ENCODE measurements around the gene TLE1. TPM values are rescaled to one million over a fixed set of nuclear protein-coding genes. Genes with fewer than 3 reads are reported as not detected.

TLE1 gene
- total and polyA plus RNA-seq, 2 donors (not counting 1 experiment from before 2014, with no cell fraction given) = 33.5 to 80.3 TPM

DNA sequence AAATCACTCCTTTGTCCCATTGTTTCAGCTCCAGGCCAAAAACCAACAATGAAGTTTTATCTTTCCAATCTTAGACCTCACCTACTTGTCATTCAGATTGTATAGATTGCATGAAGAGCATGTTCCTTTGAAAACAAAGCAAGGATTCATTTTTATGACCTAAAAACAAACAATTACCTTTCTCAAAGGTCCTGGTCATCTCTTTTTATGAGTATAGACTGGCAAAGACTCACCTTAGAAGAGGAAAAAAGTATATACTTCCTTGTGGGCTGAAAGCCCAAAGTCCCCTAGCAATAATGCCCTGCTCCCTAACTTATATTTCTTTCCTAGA lies 28.4 kb upstream of the TLE1 start:
- intact Hi-C loops (cut with micrococcal nuclease) = no loop called here
- Histone ChIP-seq H3K4me3 (ENCODE audit: control extremely low read depth in 1 of 5, extremely low read depth in 1 of 5, insufficient read depth in 1 of 5, low read depth in 2 of 5, low read length in 4 of 5) (no peak overlapping the region), H3K79me2 (ENCODE audit: control insufficient read depth, insufficient read depth, low read length) (no peaks in the 10 kb centered on the region), H3K9ac (ENCODE audit: low read length) (no peak overlapping the region), H3K27ac (ENCODE audit: low read length in 2 of 2) (no peak overlapping the region), H2AFZ (ENCODE audit: insufficient read depth, low read depth, low read length, poor library complexity, severe bottlenecking) (no peak overlapping the region), H3K36me3 (replicated peaks in 1 of 2; ENCODE audit: control extremely low read depth in 1 of 2, control insufficient read depth in 1 of 2, extremely low read depth in 1 of 2, insufficient read depth in 2 of 2, low read length in 1 of 2) (no peaks in the 10 kb centered on the region), H3K9me3 (ENCODE audit: control extremely low read depth in 1 of 3, control insufficient read depth in 2 of 3, insufficient read depth in 1 of 3, low read length in 2 of 3) (peaks cover 0 to 7% (median 0%) of the 10 kb centered on the region in 3 donors), H3K27me3 (replicated peaks in 1 of 4; ENCODE audit: control extremely low read depth in 1 of 4, control insufficient read depth in 3 of 4, insufficient read depth in 4 of 4, low read length in 3 of 4) (no peaks in the 10 kb centered on the region), H4K20me1 (ENCODE audit: control insufficient read depth, insufficient read depth, low read length, poor library complexity, severe bottlenecking) (no peaks in the 10 kb centered on the region), H3K4me1 (ENCODE audit: control insufficient read depth in 2 of 2, insufficient read depth in 2 of 2, low read length in 2 of 2) (no peaks in the 10 kb centered on the region), H3K4me2 (replicated peaks; ENCODE audit: low read depth, low read length, poor library complexity, severe bottlenecking) (no peak overlapping the region)
- Mint-ChIP-seq H3K4me1 (peaks cover 1% of the 10 kb centered on the region), H3K9me3 (ENCODE audit: insufficient read depth) (peaks cover 4% of the 10 kb centered on the region), H3K27me3 (peaks cover 3% of the 10 kb centered on the region), H3K4me3 (no peak overlapping the region), H3K27ac (no peak overlapping the region)
- ChIA-PET POLR2A (no interaction called here), CTCF (interaction anchor here (0.5 kb wide), 1 partner anchor 324 kb away, joined by 3 read pairs; no protein-coding TSS in a partner anchor)
- DNase-seq (no peak), ATAC-seq (ENCODE audit: low read depth) (no peak)
- no peak for TF ChIP-seq EZH2 (IDR thresholded peaks at IDR 0.05; ENCODE audit: borderline replicate concordance, insufficient read depth, low read depth, low read length, poor library complexity, severe bottlenecking)
- TF ChIP-seq, protein P1, sequence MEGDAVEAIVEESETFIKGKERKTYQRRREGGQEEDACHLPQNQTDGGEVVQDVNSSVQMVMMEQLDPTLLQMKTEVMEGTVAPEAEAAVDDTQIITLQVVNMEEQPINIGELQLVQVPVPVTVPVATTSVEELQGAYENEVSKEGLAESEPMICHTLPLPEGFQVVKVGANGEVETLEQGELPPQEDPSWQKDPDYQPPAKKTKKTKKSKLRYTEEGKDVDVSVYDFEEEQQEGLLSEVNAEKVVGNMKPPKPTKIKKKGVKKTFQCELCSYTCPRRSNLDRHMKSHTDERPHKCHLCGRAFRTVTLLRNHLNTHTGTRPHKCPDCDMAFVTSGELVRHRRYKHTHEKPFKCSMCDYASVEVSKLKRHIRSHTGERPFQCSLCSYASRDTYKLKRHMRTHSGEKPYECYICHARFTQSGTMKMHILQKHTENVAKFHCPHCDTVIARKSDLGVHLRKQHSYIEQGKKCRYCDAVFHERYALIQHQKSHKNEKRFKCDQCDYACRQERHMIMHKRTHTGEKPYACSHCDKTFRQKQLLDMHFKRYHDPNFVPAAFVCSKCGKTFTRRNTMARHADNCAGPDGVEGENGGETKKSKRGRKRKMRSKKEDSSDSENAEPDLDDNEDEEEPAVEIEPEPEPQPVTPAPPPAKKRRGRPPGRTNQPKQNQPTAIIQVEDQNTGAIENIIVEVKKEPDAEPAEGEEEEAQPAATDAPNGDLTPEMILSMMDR (IDR thresholded peaks at IDR 0.05) = no peak

DNA sequence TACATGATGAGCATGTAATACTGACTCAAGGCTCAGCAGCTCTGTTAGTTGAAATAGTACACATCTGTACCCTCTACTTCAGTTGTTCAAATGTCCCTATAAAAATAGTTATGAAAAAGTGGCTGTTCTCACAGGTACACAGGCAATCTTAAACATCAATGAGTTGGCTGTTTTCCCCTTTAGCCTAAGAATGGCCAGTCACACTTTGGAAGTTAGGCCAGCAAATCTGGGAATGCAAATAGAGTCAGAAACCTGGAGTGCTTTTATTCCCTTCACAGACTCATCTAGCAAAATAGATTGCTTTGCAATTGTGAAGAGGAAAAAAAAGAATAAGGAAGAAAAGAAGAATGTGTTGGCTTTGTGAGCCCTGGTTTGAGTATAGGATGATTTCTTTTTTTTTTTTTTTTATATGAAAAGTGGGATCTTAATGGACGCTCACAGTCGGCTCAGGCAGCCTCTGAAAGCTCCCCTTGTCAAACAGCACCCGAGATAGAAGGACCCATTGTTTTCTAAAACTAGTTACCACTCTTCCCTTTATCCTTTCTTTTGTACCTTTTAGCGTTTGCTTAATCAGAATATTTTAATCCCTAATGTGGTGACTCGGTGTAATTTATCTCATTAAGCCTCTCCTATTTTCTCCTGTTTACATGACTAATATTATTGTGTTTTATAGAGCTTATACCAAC lies 27.9 kb upstream of the TLE1 start:
- CTCF ChIA-PET = interaction anchor here (0.5 kb wide), 1 partner anchor 324 kb away, joined by 3 read pairs; no protein-coding TSS in a partner anchor
- intact Hi-C loops (cut with micrococcal nuclease) = no loop called here
- POLR2A ChIA-PET = no interaction called here

More for the DNA sequence above, 27.9 kb upstream of the TLE1 start:
- H3K27ac ChIP-seq (ENCODE audit: low read length in 2 of 2) = no peak overlapping the region
- no peak overlapping the region for H3K9ac ChIP-seq (ENCODE audit: low read length)
- H3K4me1 ChIP-seq (ENCODE audit: control insufficient read depth in 2 of 2, insufficient read depth in 2 of 2, low read length in 2 of 2) = no peaks in the 10 kb centered on the region
- Mint-ChIP-seq H3K4me1 (peaks cover 1% of the 10 kb centered on the region), H3K27me3 (peaks cover 3% of the 10 kb centered on the region), H3K4me3 (no peak overlapping the region), H3K27ac (no peak overlapping the region), H3K9me3 (ENCODE audit: insufficient read depth) (peaks cover 4% of the 10 kb centered on the region)
- 100% methylated on average over 2 of the region's 5 CpGs for WGBS (ENCODE audit: insufficient coverage)
- H2AFZ ChIP-seq (ENCODE audit: insufficient read depth, low read depth, low read length, poor library complexity, severe bottlenecking) = no peak overlapping the region
- H4K20me1 ChIP-seq (ENCODE audit: control insufficient read depth, insufficient read depth, low read length, poor library complexity, severe bottlenecking) = no peaks in the 10 kb centered on the region
- no peak for TF ChIP-seq EZH2 (IDR thresholded peaks at IDR 0.05; ENCODE audit: borderline replicate concordance, insufficient read depth, low read depth, low read length, poor library complexity, severe bottlenecking)
- TF ChIP-seq, protein P1 (IDR thresholded peaks at IDR 0.05) = no peak
- ATAC-seq (ENCODE audit: low read depth) (no peak), DNase-seq (no peak)
- H3K9me3 ChIP-seq (ENCODE audit: control extremely low read depth in 1 of 3, control insufficient read depth in 2 of 3, insufficient read depth in 1 of 3, low read length in 2 of 3) = peaks cover 0 to 7% (median 0%) of the 10 kb centered on the region in 3 donors
- no peaks in the 10 kb centered on the region for H3K79me2 ChIP-seq (ENCODE audit: control insufficient read depth, insufficient read depth, low read length)
- H3K4me2 ChIP-seq (replicated peaks; ENCODE audit: low read depth, low read length, poor library complexity, severe bottlenecking) = no peak overlapping the region
- H3K27me3 ChIP-seq (replicated peaks in 1 of 4; ENCODE audit: control extremely low read depth in 1 of 4, control insufficient read depth in 3 of 4, insufficient read depth in 4 of 4, low read length in 3 of 4) = no peaks in the 10 kb centered on the region
- no peaks in the 10 kb centered on the region for H3K36me3 ChIP-seq (replicated peaks in 1 of 2; ENCODE audit: control extremely low read depth in 1 of 2, control insufficient read depth in 1 of 2, extremely low read depth in 1 of 2, insufficient read depth in 2 of 2, low read length in 1 of 2)
- H3K4me3 ChIP-seq (ENCODE audit: control extremely low read depth in 1 of 5, extremely low read depth in 1 of 5, insufficient read depth in 1 of 5, low read depth in 2 of 5, low read length in 4 of 5) = no peak overlapping the region
